ENCODE data around the gene FLCN.
A peak's percentile ranks its signal among the peaks of the same experiment; 100 is the strongest.

The FLCN gene

DNA sequence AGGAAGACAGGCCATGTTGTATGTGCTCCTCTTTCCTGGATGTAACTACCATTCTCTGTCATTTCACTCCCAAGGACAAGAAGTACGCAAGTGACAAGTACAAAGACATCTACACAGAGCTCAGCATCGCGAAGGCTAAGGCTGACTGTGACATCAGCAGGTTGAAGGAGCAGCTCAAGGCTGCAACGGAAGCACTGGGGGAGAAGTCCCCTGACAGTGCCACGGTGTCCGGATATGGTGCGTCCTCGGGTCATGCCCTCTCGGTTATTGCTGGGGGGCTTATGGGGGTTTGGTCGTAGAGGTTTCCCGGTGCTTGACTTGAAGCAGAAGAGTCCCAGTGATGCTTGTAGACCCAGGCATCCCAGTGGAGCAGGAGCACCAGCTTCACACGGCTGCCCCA, 59.8 kb downstream of the FLCN start:
- H3K4me3 Mint-ChIP-seq, result no peak overlapping the region

DNA sequence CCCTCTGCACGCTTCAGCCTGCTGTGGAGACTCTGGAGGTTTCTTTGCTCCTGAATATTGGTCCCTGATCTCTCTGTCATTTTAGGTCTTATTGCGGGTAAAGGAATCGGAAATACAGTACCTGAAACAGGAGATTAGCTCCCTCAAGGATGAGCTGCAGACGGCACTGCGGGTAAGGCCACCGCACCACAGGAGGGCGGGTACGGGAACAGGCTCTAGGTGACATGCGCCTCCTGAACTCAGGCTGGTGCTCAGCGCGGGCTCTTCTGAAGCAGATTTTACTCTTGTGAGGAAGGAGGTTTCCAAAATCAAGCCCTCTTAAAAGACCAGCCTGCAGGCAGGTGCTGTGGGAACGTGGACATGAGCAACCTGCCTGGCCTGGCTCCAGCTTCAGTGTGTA, 60.6 kb downstream of the FLCN start:
- no peak for ATAC-seq
- no peak for DNase-seq
- Mint-ChIP-seq H3K27ac (peak overlapping the region; percentile 57), H3K36me3 (ENCODE audit: low read depth) (peaks cover 41% of the 10 kb centered on the region), H3K9me3 (no peaks in the 10 kb centered on the region), H3K4me1 (peaks cover 72% of the 10 kb centered on the region), H3K4me3 (no peak overlapping the region), H3K27me3 (no peaks in the 10 kb centered on the region)

More for the DNA sequence above, 59.8 kb downstream of the FLCN start:
- H3K36me3 Mint-ChIP-seq (ENCODE audit: low read depth), result peaks cover 39% of the 10 kb centered on the region
- H3K27me3 Mint-ChIP-seq, result no peaks in the 10 kb centered on the region
- H3K27ac Mint-ChIP-seq, result peak overlapping the region; percentile 63
- DNase-seq (no peak), ATAC-seq (no peak)
- no peaks in the 10 kb centered on the region for H3K9me3 Mint-ChIP-seq
- H3K4me1 Mint-ChIP-seq, result peaks cover 77% of the 10 kb centered on the region

DNA sequence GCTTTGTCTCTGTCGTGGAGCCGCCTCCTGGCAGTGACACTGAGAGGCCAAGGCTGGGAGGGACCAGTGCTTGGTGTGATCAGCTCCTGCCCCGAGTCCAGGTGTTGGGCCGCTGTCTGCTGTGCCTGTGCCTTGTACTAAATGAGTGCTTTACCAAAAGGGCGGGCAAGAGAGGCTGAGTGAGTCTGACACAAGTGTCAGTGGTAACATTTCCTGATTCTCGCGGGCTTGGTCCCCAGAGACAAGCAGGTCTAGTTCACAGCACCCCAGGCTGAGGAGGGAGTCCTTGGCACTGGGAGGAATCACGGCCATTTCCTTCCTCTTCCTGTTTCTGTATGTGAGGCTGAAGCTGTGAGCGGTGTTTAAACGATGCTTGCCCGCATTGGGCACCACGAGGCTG, 61.1 kb downstream of the FLCN start:
- Mint-ChIP-seq H3K4me1 (peaks cover 73% of the 10 kb centered on the region), H3K4me3 (no peak overlapping the region), H3K27me3 (no peaks in the 10 kb centered on the region), H3K36me3 (ENCODE audit: low read depth) (peaks cover 43% of the 10 kb centered on the region), H3K9me3 (no peaks in the 10 kb centered on the region), H3K27ac (peak overlapping the region; percentile 57)
- DNase-seq, result no peak
- no peak for ATAC-seq

DNA sequence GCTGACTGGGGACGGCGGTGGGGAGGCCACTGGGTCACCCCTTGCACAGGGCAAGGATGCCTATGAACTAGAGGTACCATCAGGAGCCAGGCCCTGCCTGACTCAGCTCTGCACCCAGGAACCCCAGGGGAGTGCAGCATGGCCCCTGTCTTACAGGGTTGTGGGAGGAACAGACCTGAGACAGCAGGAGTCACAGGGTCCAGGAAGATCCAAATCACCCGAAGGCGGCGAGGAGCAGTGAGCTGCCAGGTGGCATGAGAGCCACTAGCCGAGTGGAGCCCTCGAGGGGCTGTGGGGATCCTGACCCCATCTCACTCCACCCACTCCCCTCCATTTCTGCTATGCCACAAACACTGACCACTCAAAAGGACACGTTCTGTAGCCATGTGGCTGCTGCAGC, 61.6 kb downstream of the FLCN start:
- Mint-ChIP-seq H3K27ac (no peak overlapping the region), H3K4me3 (no peak overlapping the region), H3K27me3 (no peaks in the 10 kb centered on the region), H3K4me1 (peaks cover 69% of the 10 kb centered on the region), H3K36me3 (ENCODE audit: low read depth) (peaks cover 37% of the 10 kb centered on the region), H3K9me3 (no peaks in the 10 kb centered on the region)
- DNase-seq, result no peak
- no peak for ATAC-seq

DNA sequence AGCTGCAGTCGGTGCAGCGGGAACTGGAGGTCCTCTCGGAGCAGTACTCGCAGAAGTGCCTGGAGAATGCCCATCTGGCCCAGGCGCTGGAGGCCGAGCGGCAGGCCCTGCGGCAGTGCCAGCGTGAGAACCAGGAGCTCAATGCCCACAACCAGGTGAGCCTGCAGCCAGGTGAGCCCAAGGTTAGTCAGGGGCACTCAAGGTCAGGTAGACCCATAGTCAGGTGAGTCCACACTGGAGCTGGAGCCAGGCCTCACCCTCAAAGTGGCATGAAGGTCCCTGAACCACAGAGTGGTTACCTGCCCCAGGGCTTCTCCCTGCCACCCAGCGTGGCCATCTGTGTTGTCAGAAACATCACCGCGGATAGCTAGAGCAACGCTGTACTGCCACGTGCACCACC, 63.0 kb downstream of the FLCN start:
- Mint-ChIP-seq H3K27ac (no peak overlapping the region), H3K36me3 (ENCODE audit: low read depth) (peaks cover 29% of the 10 kb centered on the region), H3K4me1 (peaks cover 58% of the 10 kb centered on the region), H3K27me3 (no peaks in the 10 kb centered on the region), H3K4me3 (no peak overlapping the region), H3K9me3 (no peaks in the 10 kb centered on the region)
- ATAC-seq, result no peak
- no peak for DNase-seq

DNA sequence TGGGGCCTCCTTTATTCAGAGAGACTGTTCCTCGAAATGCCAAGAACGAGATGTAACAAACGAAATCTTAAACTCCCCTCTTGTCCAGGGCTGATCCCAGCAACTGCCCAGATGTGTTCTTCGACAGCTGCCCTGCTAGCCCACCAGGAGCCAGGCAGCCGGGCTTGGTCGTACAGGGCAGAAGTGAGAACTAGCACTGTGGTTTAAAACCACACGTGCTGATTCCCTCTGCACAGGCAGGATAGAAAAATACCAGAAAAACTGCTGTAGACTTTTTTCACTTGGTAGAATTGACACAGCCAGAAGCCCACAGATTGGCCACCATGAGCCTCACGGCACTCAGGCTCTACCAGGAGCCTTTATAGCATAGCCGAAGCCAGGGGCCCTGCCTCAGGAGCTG, 64.0 kb downstream of the FLCN start:
- peaks cover 24% of the 10 kb centered on the region for H3K36me3 Mint-ChIP-seq (ENCODE audit: low read depth)
- no peaks in the 10 kb centered on the region for H3K9me3 Mint-ChIP-seq
- DNase-seq (no peak), ATAC-seq (no peak)
- H3K27me3 Mint-ChIP-seq, result no peaks in the 10 kb centered on the region
- H3K27ac Mint-ChIP-seq, result no peak overlapping the region
- H3K4me1 Mint-ChIP-seq, result peaks cover 49% of the 10 kb centered on the region
- no peak overlapping the region for H3K4me3 Mint-ChIP-seq

DNA sequence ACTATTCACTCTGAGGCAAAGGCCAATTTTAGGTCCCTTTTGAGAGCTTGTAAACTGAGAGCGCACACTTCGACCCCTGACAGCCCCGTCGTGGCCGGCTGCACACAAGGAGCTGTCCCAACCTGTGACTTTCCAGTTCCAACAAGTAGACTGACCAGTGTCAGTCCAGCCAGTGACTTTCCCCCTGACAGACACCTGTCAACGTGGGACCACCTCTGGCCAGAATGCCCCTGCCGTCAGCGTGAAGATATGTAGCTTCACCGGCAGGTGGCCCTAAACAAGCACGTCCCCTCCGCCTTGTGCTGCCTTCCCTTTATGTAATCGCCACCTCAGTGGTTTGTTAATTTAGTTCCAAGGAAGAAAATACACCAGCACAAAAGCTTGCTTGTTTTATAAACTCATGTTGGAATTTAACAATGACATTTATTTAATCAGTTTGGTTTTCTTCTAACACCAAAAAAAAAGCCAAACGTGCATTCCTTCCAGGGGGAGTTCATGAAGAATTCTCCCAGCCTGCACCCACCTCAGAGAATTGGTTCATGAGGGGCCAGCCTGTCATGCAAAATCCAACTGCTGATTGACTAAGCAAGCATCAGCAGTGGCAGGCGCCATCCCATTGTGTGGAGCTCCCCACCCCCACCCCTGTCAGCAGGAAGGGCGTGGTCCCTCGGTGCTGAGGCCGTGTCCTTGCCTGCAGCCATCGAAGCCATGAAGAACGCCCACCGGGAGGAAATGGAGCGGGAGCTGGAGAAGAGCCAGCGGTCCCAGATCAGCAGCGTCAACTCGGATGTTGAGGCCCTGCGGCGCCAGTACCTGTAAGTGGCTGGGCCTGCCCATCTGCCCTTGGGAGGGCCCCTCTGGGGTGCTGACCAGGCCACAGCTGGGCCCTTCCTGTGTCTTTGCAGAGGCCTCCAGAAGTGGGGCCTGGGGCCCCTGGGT, 64.7 kb downstream of the FLCN start:
- no peaks in the 10 kb centered on the region for H3K9me3 Mint-ChIP-seq
- no peak overlapping the region for H3K27ac Mint-ChIP-seq
- peaks cover 44% of the 10 kb centered on the region for H3K4me1 Mint-ChIP-seq
- ATAC-seq (no peak), DNase-seq (no peak)
- no peaks in the 10 kb centered on the region for H3K27me3 Mint-ChIP-seq
- no peak overlapping the region for H3K4me3 Mint-ChIP-seq
- H3K36me3 Mint-ChIP-seq (ENCODE audit: low read depth), result peaks cover 20% of the 10 kb centered on the region

DNA sequence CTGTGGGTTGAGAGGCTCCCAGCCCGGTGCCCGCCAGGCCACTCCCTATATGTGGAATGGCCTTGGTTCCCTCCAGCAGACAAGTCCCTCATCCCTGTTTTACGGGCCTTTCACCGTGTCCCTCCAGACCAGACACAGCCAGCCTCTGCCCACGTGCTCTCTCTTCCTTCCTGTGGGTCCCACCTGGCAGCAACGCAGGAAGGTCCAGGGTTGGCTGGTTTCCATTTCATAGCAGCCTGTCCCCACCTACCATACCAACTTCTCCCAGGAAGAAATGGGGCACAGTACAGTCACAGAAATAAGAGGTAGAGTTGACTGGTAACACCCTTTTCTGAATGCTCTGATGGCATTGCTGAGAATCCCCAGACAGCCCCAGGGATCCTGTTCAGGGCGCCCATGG, 65.8 kb downstream of the FLCN start:
- peaks cover 36% of the 10 kb centered on the region for H3K4me1 Mint-ChIP-seq
- peaks cover 19% of the 10 kb centered on the region for H3K36me3 Mint-ChIP-seq (ENCODE audit: low read depth)
- no peak overlapping the region for H3K4me3 Mint-ChIP-seq
- no peak overlapping the region for H3K27ac Mint-ChIP-seq
- no peaks in the 10 kb centered on the region for H3K9me3 Mint-ChIP-seq
- no peak for DNase-seq
- ATAC-seq, result no peak
- no peaks in the 10 kb centered on the region for H3K27me3 Mint-ChIP-seq

DNA sequence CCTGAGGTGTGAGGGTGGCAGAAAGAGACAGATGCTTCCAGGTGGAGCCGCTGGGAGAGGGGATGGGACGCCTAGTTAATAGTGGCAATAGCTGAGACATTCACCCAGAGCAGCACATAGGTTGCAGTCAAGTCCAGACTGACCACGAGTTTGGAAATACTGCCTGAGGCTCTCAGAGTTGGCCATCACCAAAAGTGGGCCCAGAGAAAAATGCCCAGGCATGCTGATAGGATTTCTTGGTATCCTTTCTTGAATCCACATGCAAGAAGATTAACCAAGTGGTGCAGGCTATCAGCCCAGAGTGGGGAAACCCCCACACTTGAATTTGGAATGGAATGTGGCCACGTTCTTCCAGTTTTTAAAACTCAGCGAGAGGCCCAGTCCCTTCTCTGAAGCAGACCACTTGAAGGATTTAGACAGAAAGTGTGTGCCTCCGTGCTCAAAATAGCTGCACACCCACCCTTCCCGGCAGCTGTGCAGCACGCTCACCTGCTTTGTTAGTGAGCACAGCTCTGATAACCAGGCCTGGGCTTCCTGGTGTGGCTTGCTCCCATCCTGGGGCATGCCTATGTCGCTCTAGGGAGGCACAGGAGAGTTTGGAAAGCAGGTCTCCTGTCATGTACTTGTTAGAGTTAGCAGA, 66.5 kb downstream of the FLCN start:
- no peak for DNase-seq
- no peak overlapping the region for H3K27ac Mint-ChIP-seq
- ATAC-seq, result no peak
- no peaks in the 10 kb centered on the region for H3K27me3 Mint-ChIP-seq
- H3K9me3 Mint-ChIP-seq, result no peaks in the 10 kb centered on the region
- peaks cover 19% of the 10 kb centered on the region for H3K36me3 Mint-ChIP-seq (ENCODE audit: low read depth)
- H3K4me1 Mint-ChIP-seq, result peaks cover 28% of the 10 kb centered on the region
- no peak overlapping the region for H3K4me3 Mint-ChIP-seq

DNA sequence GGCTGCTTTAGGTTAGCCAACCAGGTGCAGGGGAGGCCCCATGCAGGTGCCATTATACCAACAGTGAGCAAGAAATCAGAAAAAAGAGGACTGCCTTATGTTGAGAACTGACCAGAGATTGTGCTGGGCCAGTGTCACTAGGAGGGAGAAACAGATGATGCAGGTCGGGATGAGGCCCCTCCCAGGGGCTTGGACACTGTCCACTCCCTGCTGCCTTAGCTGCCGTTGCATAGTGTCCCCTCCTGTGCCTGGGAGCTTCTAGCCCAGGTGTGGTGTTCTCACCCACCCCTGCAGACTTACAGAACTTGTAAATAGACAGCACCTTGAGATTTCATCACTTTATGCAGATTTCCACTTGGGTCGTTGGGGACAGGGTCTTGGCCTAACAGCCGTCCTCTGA, 67.6 kb downstream of the FLCN start:
- DNase-seq (no peak), ATAC-seq (no peak)
- H3K36me3 Mint-ChIP-seq (ENCODE audit: low read depth), result peaks cover 24% of the 10 kb centered on the region
- H3K27ac Mint-ChIP-seq, result no peak overlapping the region
- H3K9me3 Mint-ChIP-seq, result no peaks in the 10 kb centered on the region
- H3K4me1 Mint-ChIP-seq, result peaks cover 22% of the 10 kb centered on the region
- no peaks in the 10 kb centered on the region for H3K27me3 Mint-ChIP-seq
- no peak overlapping the region for H3K4me3 Mint-ChIP-seq

DNA sequence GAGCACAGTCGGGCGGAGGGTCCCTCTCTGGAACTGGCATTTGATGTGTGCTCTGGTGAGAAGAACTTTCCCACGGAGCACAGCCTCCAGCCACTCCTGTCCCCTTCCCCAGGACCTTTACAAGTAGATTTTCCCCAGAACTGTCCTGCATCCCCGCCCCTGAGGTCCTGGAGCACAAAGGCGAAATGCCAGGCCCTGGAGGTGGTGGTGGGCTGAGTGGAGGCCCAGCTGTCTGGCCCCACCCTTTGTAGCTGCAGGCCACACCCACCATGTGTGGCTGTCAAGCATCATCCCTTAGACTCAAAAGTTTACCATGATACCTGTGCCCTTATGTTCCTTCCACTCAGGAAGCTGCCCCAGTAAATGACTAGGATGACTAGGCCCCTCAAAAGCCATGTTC, 68.6 kb downstream of the FLCN start:
- Mint-ChIP-seq H3K4me3 (no peak overlapping the region), H3K27me3 (no peaks in the 10 kb centered on the region), H3K4me1 (peaks cover 20% of the 10 kb centered on the region), H3K36me3 (ENCODE audit: low read depth) (peaks cover 21% of the 10 kb centered on the region), H3K9me3 (no peaks in the 10 kb centered on the region), H3K27ac (no peak overlapping the region)
- no peak for ATAC-seq
- no peak for DNase-seq

DNA sequence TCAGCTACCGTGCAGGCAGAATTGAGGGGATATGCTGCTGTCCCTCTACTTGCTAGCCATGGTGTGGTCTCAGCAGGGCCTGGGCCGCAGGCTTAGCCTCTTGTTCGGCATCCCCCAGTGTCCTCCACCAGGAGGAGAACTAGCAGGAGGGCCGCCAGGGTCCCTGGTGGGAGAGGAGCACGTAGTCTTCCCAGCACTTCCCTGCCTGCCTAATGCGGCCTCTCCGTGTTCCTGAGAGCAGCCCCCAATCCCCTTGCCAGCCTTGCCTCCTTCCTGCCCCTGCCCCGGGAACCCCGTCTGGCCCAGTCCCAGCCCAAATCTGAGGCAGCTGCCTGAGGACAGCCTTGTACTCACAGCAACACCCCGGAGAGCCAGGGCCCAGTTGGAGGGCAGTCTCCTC, 69.0 kb downstream of the FLCN start:
- H3K36me3 Mint-ChIP-seq (ENCODE audit: low read depth), result peaks cover 22% of the 10 kb centered on the region
- ATAC-seq (no peak), DNase-seq (no peak)
- H3K27me3 Mint-ChIP-seq, result no peaks in the 10 kb centered on the region
- H3K9me3 Mint-ChIP-seq, result no peaks in the 10 kb centered on the region
- no peak overlapping the region for H3K27ac Mint-ChIP-seq
- no peak overlapping the region for H3K4me3 Mint-ChIP-seq
- peaks cover 18% of the 10 kb centered on the region for H3K4me1 Mint-ChIP-seq

DNA sequence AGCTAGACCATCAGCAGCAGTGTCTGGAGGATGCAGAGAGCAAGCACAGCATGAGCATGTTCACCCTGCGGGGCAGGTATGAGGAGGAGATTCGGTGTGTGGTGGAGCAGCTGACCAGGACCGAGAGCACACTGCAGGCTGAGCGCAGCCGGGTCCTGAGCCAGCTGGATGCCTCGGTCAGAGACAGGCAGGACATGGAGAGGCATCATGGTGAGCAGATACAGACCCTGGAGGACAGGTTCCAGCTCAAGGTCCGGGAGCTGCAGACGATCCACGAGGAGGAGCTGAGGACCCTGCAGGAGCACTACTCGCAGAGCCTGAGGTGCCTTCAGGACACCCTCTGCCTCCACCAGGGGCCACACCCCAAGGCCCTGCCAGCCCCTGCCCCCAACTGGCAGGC, 69.6 kb downstream of the FLCN start:
- no peak for ATAC-seq
- Mint-ChIP-seq H3K36me3 (ENCODE audit: low read depth) (peaks cover 19% of the 10 kb centered on the region), H3K4me3 (no peak overlapping the region), H3K27me3 (no peaks in the 10 kb centered on the region), H3K9me3 (no peaks in the 10 kb centered on the region), H3K4me1 (peaks cover 14% of the 10 kb centered on the region), H3K27ac (no peak overlapping the region)
- no peak for DNase-seq

DNA sequence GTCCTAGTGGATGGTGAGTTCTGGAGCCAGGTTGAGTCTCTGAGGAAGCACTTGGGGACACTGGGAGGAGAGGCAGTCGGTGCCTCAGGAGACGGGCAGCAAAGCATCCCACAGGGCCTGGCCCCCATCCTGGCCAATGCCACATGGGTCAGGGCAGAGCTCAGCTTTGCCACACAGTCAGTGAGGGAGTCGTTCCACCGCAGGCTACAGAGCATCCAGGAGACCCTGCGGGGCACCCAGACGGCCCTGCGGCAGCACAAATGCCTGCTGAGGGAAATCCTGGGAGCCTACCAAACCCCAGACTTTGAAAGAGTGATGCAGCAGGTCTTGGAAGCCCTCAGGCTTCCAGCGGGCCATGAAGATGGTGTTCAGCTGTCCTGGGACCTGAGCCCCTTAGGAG, 70.5 kb downstream of the FLCN start:
- Mint-ChIP-seq H3K27me3 (no peaks in the 10 kb centered on the region), H3K9me3 (no peaks in the 10 kb centered on the region), H3K4me3 (no peak overlapping the region), H3K27ac (no peak overlapping the region), H3K4me1 (peaks cover 11% of the 10 kb centered on the region), H3K36me3 (ENCODE audit: low read depth) (peaks cover 17% of the 10 kb centered on the region)
- no peak for DNase-seq
- ATAC-seq, result no peak

DNA sequence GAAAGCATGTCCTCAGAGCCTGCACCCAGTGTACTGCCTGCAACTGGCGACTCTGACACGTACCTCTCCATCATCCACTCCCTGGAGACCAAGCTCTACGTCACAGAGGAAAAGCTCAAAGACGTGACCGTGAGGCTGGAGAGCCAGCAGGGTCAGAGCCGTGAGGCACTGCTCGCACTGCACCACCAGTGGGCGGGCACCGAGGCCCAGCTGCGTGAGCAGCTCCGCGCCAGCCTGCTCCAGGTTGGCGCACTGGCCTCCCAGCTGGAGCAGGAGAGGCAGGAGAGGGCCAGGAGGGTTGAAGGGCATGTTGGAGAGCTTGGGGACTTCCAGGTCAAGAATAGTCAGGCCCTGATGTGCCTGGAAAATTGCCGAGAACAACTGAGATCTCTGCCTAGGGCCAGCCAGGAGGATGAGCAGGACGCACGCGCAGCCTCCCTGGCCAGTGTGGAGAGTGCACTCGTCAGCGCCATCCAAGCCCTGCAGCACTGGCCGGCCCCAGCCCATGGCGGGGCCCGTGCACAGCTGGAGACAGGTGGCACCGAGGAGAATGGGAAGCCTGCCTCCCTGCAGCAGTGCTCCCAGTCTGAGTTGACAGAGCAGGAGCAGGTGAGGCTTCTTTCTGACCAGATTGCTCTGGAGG, 71.2 kb downstream of the FLCN start:
- Mint-ChIP-seq H3K9me3 (no peaks in the 10 kb centered on the region), H3K36me3 (ENCODE audit: low read depth) (peaks cover 14% of the 10 kb centered on the region), H3K4me1 (peaks cover 7% of the 10 kb centered on the region), H3K27ac (no peak overlapping the region), H3K4me3 (no peak overlapping the region), H3K27me3 (no peaks in the 10 kb centered on the region)
- DNase-seq (no peak), ATAC-seq (no peak)

Data from activated naive CD8-positive, alpha-beta T cell treated with anti-CD3 and anti-CD28 coated beads, Interleukin-2, amount 50 U/mL, for 24 hours (primary cell).